SIG-M5 treated with dmso at 0.1 percent for 504 hours (cell line): ENCODE results near the gene SRSF1.

Source experiments
- DNase-seq: peaks from one replicate; lab custom pipeline; 2025; ENCODE audit not compliant: unreplicated experiment; lab: John Stamatoyannopoulos, UW

SRSF1 gene

DNA sequence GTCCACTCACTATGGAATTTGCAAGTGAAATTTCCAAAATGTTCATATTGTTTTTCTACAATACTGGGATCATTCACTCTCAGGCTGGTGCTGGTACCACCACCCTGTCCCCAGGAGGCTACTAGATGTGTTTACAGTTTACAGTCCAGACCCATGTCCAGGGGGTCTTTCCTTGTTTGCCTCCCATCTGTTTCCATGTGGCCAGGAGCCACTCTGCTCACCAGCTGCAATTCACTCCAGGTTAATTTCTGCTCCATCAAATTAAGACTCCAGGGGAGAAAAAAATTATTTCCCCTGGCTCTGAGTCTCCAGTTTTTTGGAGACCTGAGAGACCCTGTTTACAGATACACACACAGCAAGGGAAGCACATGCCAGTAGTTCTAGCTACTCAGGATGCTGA is 12.5 kb upstream of the SRSF1 start:
- DNase-seq = no peak

DNA sequence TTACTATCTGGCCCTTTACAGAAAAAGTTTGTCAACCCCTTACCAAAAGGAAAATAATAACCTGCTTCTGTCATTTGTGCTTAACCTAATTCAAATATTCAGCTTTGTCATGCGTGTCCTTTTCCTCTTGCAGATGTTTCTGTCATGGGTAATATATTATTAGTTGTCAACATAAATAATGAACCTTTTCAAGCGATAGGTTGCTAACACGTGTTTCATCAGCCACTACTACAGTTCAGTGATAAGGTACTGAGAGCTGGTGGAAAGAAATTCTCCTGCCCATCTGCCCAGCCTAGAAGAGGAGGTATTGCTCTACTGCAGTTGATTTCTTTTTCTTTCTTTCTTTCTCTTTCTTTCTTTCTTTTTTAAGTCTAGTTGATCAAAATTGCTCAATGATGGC is 12.0 kb upstream of the SRSF1 start:
- no peak for DNase-seq

DNA sequence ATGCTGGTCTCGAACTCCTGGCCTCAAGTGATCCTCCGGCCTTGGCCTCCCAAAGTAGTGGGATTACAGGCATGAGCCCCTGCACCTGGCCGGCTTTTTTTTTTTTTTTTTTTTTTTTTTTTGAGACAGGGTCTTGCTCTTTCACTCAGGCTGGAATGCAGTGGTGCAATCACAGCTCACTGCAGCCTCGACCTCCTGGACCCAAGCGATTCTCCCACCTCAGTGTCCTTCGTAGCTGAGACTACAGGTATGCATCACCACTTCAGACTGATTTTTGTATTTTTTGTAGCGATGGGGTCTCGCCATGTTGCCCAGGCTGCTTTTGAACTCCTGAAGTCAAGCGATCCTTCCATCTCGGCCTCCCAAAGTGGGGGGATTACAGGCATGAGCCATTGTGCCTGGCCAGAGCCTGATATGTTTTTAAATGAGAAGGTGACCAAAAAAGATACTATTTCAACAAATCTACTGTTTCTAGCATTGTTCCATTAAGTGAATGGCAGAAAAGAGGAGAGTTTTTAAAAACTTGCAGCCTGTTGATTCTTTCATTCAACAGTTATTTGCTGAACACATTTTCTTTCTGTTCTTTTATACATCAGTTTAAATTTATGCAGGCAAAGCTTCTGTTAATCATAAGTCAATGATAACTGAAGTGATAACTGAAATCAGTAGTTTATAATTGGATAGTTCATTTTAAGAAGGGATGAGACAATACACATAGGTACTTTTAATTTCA is 3.2 kb upstream of the SRSF1 start:
- no peak for DNase-seq

DNA sequence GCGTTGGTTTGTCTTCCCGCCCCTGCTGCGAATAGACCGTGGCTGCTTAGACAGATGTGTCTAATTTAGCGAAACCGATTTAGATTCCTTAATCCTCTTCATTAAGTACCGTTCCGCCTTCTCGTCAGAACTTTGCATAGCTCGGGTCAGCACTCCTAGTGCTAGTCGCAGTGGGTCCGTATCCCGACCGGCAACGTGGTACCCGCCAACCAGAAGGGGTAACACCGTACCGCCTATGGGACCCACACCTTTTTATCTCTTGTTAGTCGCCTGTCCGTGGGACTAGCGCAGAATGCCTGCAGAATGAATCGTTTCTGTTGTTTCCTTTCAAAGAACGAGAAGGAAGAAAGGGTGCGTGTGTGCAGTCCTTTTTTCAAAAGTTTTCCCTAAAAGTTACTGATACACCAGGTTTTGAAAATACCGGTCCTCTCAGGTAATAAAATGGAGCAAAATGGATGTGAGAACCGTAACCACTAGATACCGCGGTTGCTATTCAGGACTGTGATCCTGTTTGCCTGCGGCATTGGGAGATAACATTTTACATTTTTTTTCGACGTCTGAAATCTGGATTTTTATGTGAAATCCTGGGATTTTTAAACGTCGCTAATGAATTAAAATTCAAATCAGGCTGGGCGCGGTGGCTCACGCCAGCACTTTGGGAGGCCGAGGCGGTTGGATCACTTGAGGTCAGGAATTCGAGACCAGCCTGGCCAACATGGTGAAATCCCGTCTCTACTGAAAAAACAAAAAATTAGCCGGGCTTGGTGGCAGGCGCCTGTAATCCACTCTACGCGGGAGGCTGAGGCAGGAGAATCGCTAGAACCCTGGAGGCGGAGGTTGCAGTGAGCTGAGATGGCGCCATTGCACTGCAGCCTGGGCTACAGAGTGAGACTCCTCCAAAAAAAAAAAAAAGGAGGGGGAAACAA is 998 bp upstream of the SRSF1 start:
- DNase-seq = no peak

DNA sequence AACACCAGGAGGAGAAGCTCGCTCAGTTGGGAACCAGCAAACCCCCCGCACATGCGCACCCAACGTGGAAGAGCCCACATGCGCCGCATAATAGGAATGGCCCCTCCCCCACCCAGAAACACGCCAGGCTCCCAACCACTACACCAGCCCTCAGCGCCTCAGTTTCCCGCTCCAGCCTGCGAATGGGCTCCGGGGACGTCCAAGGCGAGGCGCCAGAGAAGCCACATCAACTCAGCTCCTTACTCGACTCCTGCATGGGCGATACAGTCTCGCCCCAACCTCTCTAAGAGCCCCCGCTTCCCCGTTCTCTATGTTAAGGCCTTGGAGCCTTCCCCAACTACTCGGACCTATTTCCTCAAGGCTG is 504 bp downstream of the SRSF1 start:
- peak; percentile 78 for DNase-seq

DNA sequence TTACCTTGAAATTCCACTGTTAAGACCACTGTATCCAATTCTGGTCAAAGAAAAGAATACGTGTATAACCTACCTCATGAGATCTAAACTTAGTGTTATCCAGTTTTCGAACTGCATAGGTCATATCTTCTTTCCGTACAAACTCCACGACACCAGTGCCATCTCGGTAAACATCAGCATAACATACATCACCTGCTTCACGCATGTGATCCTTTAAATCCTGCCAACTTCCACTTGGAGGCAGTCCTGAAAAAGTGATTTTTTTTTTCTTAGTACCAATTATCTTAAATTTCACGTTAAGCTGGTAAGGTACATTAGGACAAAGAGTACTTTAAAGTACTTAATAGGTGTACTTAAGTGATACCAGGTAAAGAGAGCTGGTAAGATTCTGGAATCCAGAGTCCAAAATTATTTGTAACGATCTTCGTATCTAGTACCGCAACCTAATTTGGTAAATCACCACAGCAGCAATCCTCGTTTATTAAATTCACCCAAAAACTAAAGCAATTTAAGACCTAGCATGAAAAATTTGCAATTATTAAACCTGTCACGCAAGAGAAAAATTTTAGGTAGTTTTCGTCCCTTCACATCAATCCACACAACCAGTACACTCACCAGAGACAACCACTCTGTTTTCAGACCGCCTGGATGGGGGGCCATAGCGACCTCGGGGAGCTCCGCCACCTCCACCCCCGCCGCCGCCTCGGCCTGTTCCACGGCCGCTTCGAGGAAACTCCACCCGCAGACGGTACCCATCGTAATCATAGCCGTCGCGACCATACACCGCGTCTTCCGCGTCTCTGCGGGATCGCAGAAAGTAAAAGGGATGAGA is 1.1 kb downstream of the SRSF1 start:
- no peak for DNase-seq

DNA sequence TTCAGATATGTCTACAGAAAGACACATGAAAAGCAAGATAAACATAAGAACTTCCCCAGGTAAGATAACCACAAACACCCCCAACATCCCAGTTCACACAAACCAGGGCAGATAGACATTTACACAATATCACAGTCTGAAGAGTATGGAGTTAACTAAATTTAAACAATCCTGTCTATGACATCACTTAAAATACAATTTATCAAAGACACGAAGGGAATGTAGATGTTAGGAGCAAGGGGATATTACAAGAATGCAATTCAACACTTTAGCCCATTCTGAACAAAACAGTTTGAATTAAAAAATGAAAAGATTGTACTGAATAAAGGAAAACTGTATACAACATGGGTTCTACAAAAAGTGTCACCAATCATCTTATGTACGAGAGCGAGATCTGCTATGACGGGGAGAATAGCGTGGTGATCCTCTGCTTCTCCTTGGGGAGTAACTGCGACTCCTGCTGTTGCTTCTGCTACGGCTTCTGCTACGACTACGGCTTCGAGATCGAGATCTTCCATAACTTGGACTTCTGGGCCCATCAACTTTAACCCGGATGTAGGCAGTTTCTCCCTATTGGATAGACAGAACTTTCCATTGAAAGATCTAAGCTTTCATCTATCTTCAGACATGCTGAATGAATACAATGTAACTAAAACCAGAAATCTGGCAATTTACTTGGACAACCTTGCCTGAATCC is 1.9 kb downstream of the SRSF1 start:
- DNase-seq = peak; percentile 49

DNA sequence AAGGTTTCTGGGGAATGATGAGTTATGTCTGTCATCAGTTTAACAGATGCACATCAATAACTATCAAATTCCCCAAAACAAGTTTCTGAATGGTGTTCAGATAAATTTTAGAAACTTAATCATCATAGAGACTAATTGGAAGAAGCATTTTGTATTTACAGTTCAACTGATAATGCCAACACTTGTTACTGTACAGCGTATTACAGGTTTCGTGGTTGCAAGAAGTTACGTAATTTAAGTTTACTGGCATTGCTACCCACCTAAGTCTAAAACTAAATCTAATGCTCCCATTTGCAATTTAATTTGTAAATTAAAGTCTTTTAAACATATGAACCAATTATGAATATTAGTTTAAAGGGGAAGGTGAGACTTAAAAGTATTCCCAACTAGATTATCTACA is 3.0 kb downstream of the SRSF1 start:
- DNase-seq = peak; percentile 35

DNA sequence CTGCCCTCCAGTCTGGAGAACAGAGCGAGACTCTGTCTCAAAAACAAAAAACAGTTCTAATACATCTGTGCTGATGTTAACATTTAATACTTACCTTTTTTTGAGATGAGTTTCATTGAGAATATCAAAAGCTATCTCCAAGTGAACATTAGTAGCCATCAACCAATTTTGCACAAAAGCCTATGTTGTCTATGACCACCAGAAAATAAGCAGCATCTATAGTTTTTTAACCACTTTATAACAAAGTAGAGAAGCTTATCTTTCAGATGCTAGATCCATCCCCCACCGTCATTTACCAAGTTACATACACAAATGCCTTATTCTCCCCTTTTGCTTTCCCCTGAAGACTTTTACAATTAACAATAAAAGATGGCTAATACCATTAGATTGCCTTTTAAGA is 4.1 kb downstream of the SRSF1 start:
- no peak for DNase-seq

DNA sequence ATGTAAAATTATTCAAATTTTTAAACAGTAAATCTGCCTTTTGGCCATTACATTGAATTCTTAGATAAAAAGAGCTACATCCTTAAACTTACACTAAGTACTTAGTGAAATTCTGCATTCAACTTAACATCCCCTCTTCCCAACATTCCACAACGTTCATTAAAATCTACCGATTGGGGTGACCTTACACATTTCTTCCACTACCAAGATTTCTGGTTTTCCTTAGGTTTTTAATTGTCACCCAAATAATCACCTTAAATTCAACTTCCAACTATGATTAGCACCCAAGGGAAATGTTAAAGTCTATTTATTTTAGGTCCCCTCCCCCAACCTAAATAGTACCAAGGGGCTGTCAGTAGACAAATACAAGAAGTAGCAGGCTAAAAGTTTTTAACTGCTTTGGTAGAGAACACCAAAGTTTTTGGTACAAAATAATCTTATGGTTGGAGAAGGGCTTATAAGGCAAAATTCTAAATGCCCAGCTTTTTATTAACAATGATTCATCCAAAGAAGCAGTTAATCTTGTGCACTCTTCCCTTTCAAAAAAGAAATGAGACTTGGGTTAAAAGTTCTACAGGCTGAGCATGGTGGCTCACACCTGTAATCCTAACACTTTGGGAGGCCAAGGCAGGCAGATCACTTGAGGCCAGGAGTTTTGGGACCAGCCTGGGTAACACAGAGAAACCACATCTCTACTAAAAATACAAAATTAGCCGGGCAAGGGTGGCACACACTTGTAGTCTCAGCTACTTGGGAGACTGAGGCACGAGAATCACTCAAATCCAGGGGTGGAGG is 4.7 kb downstream of the SRSF1 start:
- DNase-seq = no peak

DNA sequence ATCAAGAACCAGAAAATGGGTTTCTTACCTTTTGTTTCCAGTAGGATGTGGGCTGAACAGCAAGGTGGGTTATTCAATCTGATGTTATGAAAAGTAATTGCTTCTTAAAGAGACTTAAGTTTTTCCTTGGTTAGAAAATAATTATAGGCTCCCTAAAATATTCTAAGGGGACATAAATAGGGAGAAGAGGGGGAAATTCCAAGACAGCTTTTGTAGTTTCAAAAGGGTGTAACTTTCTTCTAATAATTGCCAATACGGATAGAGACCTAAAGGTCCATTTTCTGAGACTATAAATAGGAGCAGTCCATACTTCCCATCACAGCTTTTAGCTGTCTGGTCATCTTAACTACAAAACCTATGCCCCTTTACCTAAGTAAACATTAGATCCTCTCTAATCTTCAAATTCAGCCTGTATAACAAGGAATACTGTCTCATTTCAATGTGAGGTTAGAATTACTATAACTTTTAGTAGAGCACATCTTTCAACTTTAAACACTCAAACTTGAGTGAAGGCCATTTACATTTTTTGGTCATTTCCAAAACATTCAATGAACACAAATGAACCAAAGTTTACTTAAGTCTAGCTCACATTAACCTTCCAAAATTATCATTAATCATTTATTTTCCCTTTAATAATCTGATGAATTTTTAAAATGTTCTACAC is 5.5 kb downstream of the SRSF1 start:
- DNase-seq = no peak

DNA sequence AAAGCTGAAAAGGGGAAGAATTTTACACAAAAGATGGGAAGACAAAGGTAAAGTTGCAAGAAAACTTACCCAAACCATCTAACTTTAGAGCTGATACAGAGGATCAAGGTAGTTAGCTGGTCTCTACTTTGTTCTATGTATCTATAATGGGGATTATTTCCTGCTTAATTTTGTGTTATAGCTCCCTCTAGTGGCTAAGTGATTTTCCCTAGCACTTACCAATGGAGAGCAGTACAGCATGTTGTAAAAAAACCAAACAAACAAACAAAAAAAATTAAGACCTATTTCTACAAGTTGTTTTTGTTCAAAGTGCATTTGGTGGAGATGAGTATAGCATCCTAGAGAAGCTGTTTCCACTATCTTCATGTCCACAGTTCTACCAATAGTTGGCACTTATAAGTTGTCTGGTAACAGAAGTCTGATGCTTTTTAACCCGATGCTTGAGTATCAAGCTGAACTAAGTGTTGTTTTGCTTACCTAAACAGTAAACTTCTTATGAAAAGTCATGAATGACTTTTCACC is 7.5 kb downstream of the SRSF1 start:
- DNase-seq = peak; percentile 89

DNA sequence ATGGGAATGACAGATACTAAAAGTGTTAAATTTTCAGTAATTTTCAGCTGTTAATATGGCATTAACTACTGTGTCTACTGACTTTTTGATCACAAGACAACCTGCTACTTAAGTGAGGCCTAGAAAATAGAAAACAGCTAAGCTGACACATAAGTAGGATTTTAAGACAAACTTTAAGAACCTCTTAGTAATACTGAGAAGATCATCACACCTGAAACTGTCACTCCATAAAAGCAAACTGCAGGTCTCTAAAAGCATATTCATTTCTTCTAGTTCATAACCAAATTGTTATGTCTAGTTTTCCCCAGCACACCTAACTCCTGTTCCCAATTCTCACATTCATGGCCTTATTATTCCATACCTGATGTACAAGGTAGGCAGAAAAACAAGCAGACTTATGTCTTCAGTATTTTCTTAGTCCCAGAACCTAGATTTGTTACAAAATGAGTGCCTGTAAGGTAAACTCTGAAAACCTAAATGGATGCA is 8.0 kb downstream of the SRSF1 start:
- DNase-seq = no peak

DNA sequence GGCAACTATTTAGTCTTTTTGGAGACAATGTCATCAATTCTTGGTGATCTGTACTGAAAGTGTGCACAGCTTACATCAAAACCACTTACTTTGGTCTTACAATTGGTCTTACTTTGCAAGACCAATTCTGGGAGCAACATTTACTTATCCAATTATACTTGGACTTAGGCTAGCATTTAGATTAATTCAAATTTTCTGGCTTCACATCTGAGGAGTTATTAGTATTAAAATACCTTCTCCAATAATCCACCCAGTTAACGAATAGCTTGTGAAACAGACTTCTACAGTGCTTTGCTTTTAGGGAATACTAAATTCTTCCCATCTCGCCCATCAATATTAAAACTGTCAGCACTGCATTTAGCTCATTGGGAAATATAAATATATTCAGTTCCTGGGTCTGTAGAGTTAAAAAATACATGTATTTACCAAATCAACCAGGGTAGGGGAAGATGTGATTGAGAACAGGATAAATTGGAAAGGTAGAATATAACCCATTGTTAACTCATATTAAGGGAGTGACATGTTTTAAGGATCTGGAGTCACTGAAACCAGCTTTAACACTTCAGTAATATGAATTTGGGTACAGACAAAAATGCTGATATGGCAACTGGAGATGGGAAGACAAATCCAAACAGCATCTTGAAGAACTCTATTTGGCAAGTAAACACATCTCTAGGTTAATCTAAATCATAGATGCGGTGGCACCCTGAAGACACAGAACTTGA is 9.8 kb downstream of the SRSF1 start:
- DNase-seq = no peak

DNA sequence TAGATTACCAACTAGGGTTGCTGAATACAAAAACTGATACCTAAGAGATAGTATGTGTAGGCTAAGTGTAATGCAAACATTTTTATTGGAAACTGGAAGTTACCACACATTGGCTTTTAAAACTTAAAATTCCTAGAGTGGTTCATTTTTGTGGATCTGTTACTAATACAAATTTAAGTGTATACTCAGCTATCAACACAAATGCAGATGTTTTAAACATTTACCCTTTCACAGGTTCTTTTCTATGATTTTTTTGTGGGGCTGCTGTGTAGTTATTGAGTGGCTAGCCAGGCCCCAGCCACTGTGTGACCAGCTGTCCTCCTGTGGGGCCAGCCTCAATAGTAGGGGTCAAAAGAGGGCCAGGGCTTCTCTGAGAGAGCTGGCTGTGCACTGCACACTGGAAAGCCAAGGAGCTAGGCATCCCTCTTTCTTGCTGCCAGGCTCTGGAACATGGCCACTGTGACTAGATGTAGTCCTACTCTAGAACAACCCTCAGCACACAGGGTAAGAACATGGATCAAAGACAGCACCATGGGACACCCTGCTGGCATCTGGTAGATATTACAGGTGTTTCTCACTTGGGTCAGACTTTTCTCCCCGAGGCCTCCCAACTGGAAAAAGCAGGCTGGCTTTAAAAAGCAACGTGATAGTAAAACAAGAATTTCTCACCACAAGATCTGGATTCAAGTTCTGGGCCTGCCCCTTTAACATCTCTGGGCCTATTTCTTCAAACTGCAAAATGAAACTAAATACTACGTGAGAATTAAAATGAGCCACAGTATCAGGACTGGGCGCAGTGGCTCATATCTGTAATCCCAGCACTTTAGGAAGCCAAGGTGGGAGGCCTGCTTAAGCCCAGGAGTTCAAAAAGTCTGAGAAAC is 11.7 kb downstream of the SRSF1 start:
- DNase-seq = peak; percentile 89

DNA sequence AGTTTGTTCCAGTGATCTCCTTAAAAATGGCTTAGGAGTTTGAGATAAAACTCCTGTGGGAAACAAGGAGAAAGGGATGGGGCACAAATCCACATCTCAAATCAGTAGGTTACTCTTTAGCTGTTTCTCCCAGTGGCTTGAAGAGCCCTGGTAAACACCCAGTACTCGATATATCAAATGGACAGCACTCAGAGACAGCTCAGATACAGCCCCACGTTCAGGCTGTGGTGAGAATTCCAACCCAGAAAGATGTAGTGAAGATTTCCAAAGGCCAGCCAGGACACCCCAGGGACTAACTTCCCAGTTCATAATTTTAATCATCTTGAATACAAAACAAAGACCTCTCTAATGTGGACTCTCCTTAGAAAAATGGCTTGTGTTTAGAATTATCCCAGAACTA is 12.6 kb downstream of the SRSF1 start:
- no peak for DNase-seq
